ENCODE data around the gene GPR35. TPM values are rescaled to one million over a fixed set of nuclear protein-coding genes. Genes with fewer than 3 reads are reported as not detected.
"Not testable (repeated sequence)": the region's sequence is repeated elsewhere in the genome, so short reads cannot be mapped to it uniquely, and the experiment has no call there.

Gene GPR35
- total RNA-seq, 2 donors from 2014 or later = 3.4 to 5.8 TPM

DNA sequence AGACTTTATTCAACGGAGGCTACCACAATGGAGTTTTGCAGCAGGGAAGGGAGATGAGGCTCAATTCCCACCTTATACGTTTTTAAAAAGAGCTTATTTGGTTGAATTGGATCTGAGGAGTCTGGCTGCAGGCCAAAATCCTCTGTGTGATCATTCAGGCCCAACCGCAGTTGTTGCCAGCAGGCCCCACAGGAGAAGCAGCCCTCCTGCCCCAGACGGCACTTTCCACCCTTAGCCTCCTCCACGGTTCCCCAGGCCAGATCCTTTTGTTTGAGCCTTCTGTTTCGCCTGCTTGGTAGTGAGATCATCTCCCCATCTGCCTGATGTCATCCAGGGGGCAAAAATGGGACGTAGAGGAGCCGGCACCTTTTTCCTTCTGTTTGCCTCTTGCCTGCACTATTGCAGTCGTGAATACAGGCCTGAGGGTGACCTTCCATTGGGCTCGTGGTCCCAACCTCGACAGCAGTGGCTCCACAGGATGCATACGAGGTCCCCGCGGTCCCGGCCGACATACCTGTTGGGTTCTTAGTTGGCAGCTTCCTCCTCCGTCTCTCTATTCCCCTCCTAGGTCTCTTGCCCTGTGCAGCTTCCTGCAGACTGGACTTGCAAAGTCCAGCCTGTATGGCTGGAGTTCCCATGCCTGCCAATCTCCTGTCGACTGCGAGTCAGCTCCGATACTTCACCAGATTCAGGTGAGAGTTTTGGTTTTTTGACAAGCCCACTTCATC lies 9.3 kb upstream of the GPR35 start:
- no peak overlapping the region for H3K27ac ChIP-seq
- no peaks in the 10 kb centered on the region for H3K27me3 ChIP-seq (replicated peaks; ENCODE audit: insufficient read depth)
- DNase-seq (ENCODE audit: low spot score) (no peak), ATAC-seq (ENCODE audit: insufficient number of reproducible peaks, low FRiP score, low read depth) (no peak)
- no peaks in the 10 kb centered on the region for H3K9me3 ChIP-seq
- TF ChIP-seq, protein P1, sequence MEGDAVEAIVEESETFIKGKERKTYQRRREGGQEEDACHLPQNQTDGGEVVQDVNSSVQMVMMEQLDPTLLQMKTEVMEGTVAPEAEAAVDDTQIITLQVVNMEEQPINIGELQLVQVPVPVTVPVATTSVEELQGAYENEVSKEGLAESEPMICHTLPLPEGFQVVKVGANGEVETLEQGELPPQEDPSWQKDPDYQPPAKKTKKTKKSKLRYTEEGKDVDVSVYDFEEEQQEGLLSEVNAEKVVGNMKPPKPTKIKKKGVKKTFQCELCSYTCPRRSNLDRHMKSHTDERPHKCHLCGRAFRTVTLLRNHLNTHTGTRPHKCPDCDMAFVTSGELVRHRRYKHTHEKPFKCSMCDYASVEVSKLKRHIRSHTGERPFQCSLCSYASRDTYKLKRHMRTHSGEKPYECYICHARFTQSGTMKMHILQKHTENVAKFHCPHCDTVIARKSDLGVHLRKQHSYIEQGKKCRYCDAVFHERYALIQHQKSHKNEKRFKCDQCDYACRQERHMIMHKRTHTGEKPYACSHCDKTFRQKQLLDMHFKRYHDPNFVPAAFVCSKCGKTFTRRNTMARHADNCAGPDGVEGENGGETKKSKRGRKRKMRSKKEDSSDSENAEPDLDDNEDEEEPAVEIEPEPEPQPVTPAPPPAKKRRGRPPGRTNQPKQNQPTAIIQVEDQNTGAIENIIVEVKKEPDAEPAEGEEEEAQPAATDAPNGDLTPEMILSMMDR (IDR thresholded peaks at IDR 0.05) = no peak
- H3K4me1 ChIP-seq (ENCODE audit: control insufficient read depth in 1 of 2, low read depth in 2 of 2) = no peaks in the 10 kb centered on the region
- no peak overlapping the region for H3K4me3 ChIP-seq
- no peaks in the 10 kb centered on the region for H3K36me3 ChIP-seq

DNA sequence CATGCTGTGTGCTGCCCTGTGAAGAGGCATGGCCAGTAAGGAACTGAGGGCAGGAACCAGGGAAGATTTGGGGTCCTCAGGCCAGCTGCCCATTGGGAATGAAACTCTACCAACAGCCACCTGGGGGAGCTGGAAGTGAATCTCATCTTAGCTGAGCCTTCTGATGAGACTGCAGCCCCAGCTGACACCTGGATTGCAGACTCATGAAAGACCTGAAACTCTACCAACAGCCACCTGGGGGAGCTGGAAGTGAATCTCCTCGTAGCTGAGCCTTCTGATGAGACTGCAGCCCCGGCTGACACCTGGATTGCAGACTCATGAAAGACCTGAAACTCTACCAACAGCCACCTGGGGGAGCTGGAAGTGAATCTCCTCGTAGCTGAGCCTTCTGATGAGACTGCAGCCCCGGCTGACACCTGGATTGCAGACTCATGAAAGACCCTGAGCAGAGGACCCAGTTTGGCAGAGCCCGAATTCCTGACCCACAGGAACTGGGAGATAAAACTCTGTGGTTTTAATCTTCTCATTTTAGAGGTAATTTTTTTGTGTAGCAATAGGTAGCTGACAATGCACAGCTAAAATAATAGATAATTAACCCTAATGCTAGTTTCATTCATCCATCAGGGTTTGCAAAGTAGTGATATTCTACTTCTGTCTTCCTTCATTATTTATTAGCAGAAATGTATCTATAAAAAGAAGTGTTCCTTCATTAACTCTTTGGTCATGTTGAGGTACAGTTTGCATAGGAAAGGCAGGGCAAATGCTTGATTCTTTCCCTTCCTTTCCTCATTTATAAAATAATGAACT lies 8.2 kb upstream of the GPR35 start:
- not testable (repeated sequence) for DNase-seq (ENCODE audit: low spot score); H3K4me1 ChIP-seq (ENCODE audit: control insufficient read depth in 1 of 2, low read depth in 2 of 2)

DNA sequence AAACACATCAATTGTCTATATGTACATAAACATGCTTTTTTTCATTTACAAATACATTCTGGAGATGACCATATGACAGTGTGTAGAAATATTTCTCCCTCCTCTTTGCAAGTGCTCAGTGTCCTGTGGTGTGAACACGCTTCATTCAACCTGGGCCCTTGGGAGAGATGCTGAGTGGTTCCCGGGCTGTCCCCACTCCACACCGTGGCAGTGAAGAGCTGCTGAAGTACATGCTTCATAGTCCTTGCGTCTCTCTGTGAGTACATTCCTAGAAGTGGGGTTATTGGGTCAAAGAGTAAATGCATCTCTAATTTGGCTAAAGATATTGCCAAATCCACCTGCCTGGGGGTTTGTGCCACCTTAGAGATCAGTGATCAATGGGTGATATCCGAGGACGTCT lies 6.5 kb upstream of the GPR35 start:
- DNase-seq (ENCODE audit: low spot score) = no peak
- H3K27ac ChIP-seq = no peak overlapping the region
- TF ChIP-seq, protein P1 (IDR thresholded peaks at IDR 0.05) = no peak
- no peak overlapping the region for H3K4me3 ChIP-seq
- H3K36me3 ChIP-seq = no peaks in the 10 kb centered on the region
- H3K27me3 ChIP-seq (replicated peaks; ENCODE audit: insufficient read depth) = no peaks in the 10 kb centered on the region
- H3K9me3 ChIP-seq = no peaks in the 10 kb centered on the region
- no peaks in the 10 kb centered on the region for H3K4me1 ChIP-seq (ENCODE audit: control insufficient read depth in 1 of 2, low read depth in 2 of 2)
- no peak for ATAC-seq (ENCODE audit: insufficient number of reproducible peaks, low FRiP score, low read depth)

More for the DNA sequence above, 8.2 kb upstream of the GPR35 start:
- H3K36me3 ChIP-seq; ATAC-seq (ENCODE audit: insufficient number of reproducible peaks, low FRiP score, low read depth); H3K27ac ChIP-seq; H3K9me3 ChIP-seq; H3K4me3 ChIP-seq; H3K27me3 ChIP-seq (replicated peaks; ENCODE audit: insufficient read depth): not testable (repeated sequence)

DNA sequence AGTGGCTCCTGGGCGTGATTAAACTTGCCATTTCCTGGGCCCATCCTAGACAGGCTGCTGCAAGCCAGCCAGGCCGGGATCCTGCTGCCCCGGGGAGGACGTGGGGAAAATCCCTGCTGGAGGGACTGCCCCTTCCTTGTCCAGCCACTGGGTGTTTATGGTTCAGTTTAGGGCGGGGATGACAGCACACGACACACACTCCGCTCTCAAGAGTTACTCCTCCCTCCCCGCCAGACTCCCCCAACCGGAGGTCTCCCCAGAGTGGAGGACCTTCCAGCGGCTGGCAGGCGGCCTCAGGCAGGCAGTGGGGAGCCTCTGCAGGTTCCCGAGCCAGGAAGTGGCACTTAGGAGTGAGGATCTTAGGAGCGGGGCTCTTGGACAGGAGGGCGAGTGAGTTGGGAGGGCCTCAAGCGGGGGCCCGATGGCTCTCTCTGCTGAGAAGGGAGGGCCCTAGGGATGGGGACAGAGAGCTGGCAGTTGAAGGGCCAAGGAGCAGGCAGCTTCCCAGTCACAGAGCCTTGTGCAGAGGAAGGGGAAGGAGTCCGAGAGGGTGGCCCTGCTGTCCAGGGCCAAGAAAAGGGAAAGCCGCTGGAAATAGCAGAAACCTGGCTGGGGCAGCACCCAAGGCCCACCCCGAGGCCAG lies 5.7 kb upstream of the GPR35 start:
- no peak for ATAC-seq (ENCODE audit: insufficient number of reproducible peaks, low FRiP score, low read depth)
- DNase-seq (ENCODE audit: low spot score) = no peak
- Histone ChIP-seq H3K4me1 (ENCODE audit: control insufficient read depth in 1 of 2, low read depth in 2 of 2) (no peaks in the 10 kb centered on the region), H3K36me3 (no peaks in the 10 kb centered on the region), H3K9me3 (no peaks in the 10 kb centered on the region), H3K4me3 (no peak overlapping the region), H3K27me3 (replicated peaks; ENCODE audit: insufficient read depth) (no peaks in the 10 kb centered on the region), H3K27ac (no peak overlapping the region)
- TF ChIP-seq, protein P1 (IDR thresholded peaks at IDR 0.05) = no peak

DNA sequence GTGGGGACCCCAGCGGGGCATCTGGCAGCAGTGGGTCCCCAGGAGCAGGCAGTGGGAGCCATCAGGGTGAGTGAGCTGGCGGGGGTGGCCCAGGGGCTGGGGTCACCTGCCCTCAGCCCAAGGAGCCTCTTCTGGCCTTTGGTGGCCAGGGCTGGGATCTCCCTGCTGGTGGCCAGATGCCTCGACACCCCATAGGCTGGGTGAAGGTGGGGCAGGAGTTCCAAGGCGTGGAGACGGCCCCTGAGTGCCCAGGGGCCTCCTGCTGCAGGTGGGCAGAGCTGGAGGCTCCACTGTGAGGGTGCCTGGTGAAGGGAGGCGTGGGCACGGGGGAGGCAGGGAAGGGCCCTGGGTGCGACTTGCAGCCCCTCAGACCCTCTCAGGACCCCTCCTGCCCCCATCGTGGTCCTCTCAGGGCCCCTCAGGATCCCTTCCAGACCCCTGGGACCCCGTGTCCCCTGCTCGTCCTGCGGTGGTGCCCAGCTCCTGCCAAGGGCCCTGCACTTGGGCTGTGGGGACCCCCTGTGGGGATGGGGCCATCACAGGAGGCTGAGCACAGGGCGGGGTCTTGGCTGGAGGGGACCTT lies 5.0 kb upstream of the GPR35 start:
- H3K4me1 ChIP-seq (ENCODE audit: control insufficient read depth in 1 of 2, low read depth in 2 of 2) = no peaks in the 10 kb centered on the region
- H3K27ac ChIP-seq = no peak overlapping the region
- no peak for ATAC-seq (ENCODE audit: insufficient number of reproducible peaks, low FRiP score, low read depth)
- no peaks in the 10 kb centered on the region for H3K9me3 ChIP-seq
- TF ChIP-seq, protein P1 (IDR thresholded peaks at IDR 0.05) = no peak
- H3K36me3 ChIP-seq = no peaks in the 10 kb centered on the region
- no peaks in the 10 kb centered on the region for H3K27me3 ChIP-seq (replicated peaks; ENCODE audit: insufficient read depth)
- no peak overlapping the region for H3K4me3 ChIP-seq
- no peak for DNase-seq (ENCODE audit: low spot score)
